Endothelial cell of umbilical vein (primary cell): ENCODE results near the gene PEX5L. TPM values are rescaled to one million over a fixed set of nuclear protein-coding genes. Genes with fewer than 3 reads are reported as not detected.

ENCODE experiments used
- BruUV-seq: library from RNA; stranded (reverse); fragments of 400-500 nt; replicated peaks from 2 replicates; lab custom pipeline; 2021; lab: Mats Ljungman, UMichigan
- CTCF ChIA-PET: fragments of 300-600, 350-600 bp; sonication (Branson Sonifier 250); formaldehyde crosslinking; loops from one replicate; lab custom pipeline; 2021; ENCODE audit warnings: antibody characterized with exemption, inconsistent platforms; lab: Charles Lee
- POLR2A ChIA-PET: fragments of 300-600, 350-600 bp; sonication (Branson Sonifier 250); formaldehyde crosslinking; loops from one replicate; lab custom pipeline; 2021; ENCODE audit warnings: antibody characterized with exemption, inconsistent platforms; lab: Charles Lee
- DNase-seq: peaks from one replicate; pipeline ENCODE4 v3.0.0-alpha.2; 2011; ENCODE audit warnings: low read depth, low spot score
- FAIRE-seq: peaks from 2 replicates; lab custom pipeline; 2011; peaks lifted over from hg19 to GRCh38; lab: Jason Lieb, UNC
- H2AFZ ChIP-seq: 2 replicates; pipeline ENCODE4 v1.6.0; 2012; ENCODE audit warnings: low read depth, low read length, control low read depth, inconsistent platforms
- H3K27ac ChIP-seq: 2 replicates; pipeline ENCODE4 v1.5.1; 2011; ENCODE audit warnings: low read depth, mild to moderate bottlenecking, control low read depth, low read length, moderate library complexity; ENCODE audit not compliant: insufficient read depth
- H3K27me3 ChIP-seq, 2 experiments: 2 replicates each; pipeline versions ENCODE4 v1.6.0 to v1.6.1; 2011; ENCODE audit warnings: low read length in 2 of 2, mixed read lengths in 1 of 2; ENCODE audit not compliant: control insufficient read depth in 2 of 2, insufficient read depth in 2 of 2
- H3K36me3 ChIP-seq, 2 experiments: 2 replicates in 1 of 2; 3 replicates in 1 of 2; pipeline ENCODE4 v1.5.1; 2011; ENCODE audit warnings: low read length in 2 of 2, mild to moderate bottlenecking in 1 of 2, moderate library complexity in 1 of 2; ENCODE audit not compliant: control insufficient read depth in 2 of 2, insufficient read depth in 2 of 2; ENCODE audit errors: extremely low read depth in 1 of 2
- H3K4me1 ChIP-seq: 3 replicates; pipeline ENCODE4 v1.5.1; 2011; ENCODE audit warnings: mild to moderate bottlenecking, low read length; ENCODE audit not compliant: control insufficient read depth, insufficient read depth; ENCODE audit errors: extremely low read depth
- H3K4me2 ChIP-seq: 2 replicates; pipeline ENCODE4 v1.6.1; 2011; ENCODE audit warnings: low read length, control low read depth, mixed read lengths; ENCODE audit not compliant: insufficient read depth
- H3K4me3 ChIP-seq, 3 experiments: fragments of 200-600 bp in 1 of 3; sonication (generic), shearing (Covaris generic) in 1 of 3; replicated peaks in 1 of 3; 2 replicates each; pipeline ENCODE4 v1.5.1; 2011 to 2016; ENCODE audit warnings: control low read depth in 3 of 3, low read length in 3 of 3, mild to moderate bottlenecking in 2 of 3, inconsistent platforms in 1 of 3, low read depth in 1 of 3, moderate library complexity in 1 of 3; ENCODE audit not compliant: insufficient read depth in 1 of 3
- H3K79me2 ChIP-seq: 2 replicates; pipeline ENCODE4 v1.6.0; 2012; ENCODE audit warnings: low read length, inconsistent platforms; ENCODE audit not compliant: control insufficient read depth, insufficient read depth
- H3K9ac ChIP-seq: replicated peaks from 2 replicates; pipeline ENCODE3; 2011; ENCODE audit warnings: low read length, control low read depth; ENCODE audit not compliant: insufficient read depth; ENCODE audit errors: extremely low read depth
- H3K9me1 ChIP-seq: replicated peaks from 3 replicates; pipeline ENCODE4 v1.6.0; 2011; ENCODE audit warnings: mild to moderate bottlenecking, low read length; ENCODE audit not compliant: control insufficient read depth, insufficient read depth; ENCODE audit errors: extremely low read depth
- H3K9me3 ChIP-seq: replicated peaks from 2 replicates; pipeline ENCODE4 v1.5.1; 2012; ENCODE audit warnings: low read length, inconsistent platforms; ENCODE audit not compliant: control insufficient read depth, insufficient read depth
- H4K20me1 ChIP-seq: replicated peaks from 2 replicates; pipeline ENCODE3; 2011; ENCODE audit warnings: mild to moderate bottlenecking, low read length; ENCODE audit not compliant: control insufficient read depth, insufficient read depth; ENCODE audit errors: extremely low read depth
- EZH2 ChIP-seq: IDR thresholded peaks from 2 replicates; pipeline ENCODE4 v1.6.1; 2012; ENCODE audit warnings: borderline replicate concordance, low read depth, mild to moderate bottlenecking, moderate library complexity, low read length, inconsistent platforms; ENCODE audit not compliant: severe bottlenecking
- FOS ChIP-seq: IDR thresholded peaks from 2 replicates; pipeline ENCODE4 v1.6.1; 2011; ENCODE audit warnings: mild to moderate bottlenecking, low read length, moderate library complexity, borderline replicate concordance; ENCODE audit not compliant: insufficient read depth
- GATA2 ChIP-seq: IDR thresholded peaks from 2 replicates; pipeline ENCODE4 v1.7.0; 2011; ENCODE audit warnings: low read depth, mild to moderate bottlenecking, moderate library complexity, mixed read lengths, low read length; ENCODE audit not compliant: insufficient read length, insufficient read depth
- JUN ChIP-seq: IDR thresholded peaks from 2 replicates; pipeline ENCODE4 v1.6.1; 2011; ENCODE audit warnings: borderline replicate concordance, low read depth; ENCODE audit not compliant: insufficient read length, insufficient read depth
- MYC ChIP-seq: IDR thresholded peaks from one replicate; pipeline ENCODE4 v1.6.1; 2011; ENCODE audit warnings: mild to moderate bottlenecking, low read depth, low read length
- POLR2A ChIP-seq: IDR thresholded peaks from 2 replicates; pipeline ENCODE4 v1.6.1; 2012; ENCODE audit warnings: low read depth, mild to moderate bottlenecking, control low read depth, low read length
- POLR2AphosphoS5 ChIP-seq: IDR thresholded peaks from 2 replicates; pipeline ENCODE4 v1.6.1; 2012; ENCODE audit warnings: low read depth, mild to moderate bottlenecking, control low read depth, low read length, moderate library complexity; ENCODE audit not compliant: insufficient read depth
- dilution Hi-C: fragments of 300-500 bp; cut with MboI; formaldehyde crosslinking; loops from one replicate; pipeline ENCODE4 v1.15.0; 2019; ENCODE audit warnings: low sequenced_read_pairs; ENCODE audit not compliant: extremely low pct_ligation_motif_present
- intact Hi-C: fragments of 100-400 bp; cut with micrococcal nuclease; formaldehyde crosslinking; loops from one replicate; pipeline ENCODE4 v1.10.0; 2022
- polyA plus RNA-seq, 4 experiments: library from polyadenylated mRNA; depleted of rRNA in 3 of 4; stranded (reverse) in 3 of 4; unstranded in 1 of 4; fragments of >200 nt; gene quantifications; 2 replicates each; pipeline versions ENCODE4 v1.2.1 to v1.2.3, GENCODE V29; 2011 to 2012; ENCODE audit warnings: missing spikeins in 1 of 4
- total RNA-seq: library from RNA; stranded (reverse); gene quantifications from 2 replicates; pipeline ENCODE4 v1.2.3, GENCODE V29; 2021
- TF ChIP-seq, protein P1 (sequence below): IDR thresholded peaks from 2 replicates; pipeline ENCODE4 v1.6.1; 2011; ENCODE audit not compliant: insufficient read depth, insufficient read length
- TF ChIP-seq, protein P2 (sequence below), 2 donors: IDR thresholded peaks; 1 replicate in 1 of 2; 2 replicates in 1 of 2; pipeline ENCODE4 v1.5.1; 2011; ENCODE audit warnings: low read length in 2 of 2, mild to moderate bottlenecking in 2 of 2, moderate library complexity in 2 of 2, control low read depth in 1 of 2, inconsistent platforms in 1 of 2, low read depth in 1 of 2; ENCODE audit not compliant: insufficient read depth in 1 of 2; ENCODE audit errors: extremely low read depth in 1 of 2

PEX5L gene
- total and polyA plus RNA-seq, 2 donors (not counting 3 experiments of a cell fraction or from before 2014, with no cell fraction given): not detected

DNA sequence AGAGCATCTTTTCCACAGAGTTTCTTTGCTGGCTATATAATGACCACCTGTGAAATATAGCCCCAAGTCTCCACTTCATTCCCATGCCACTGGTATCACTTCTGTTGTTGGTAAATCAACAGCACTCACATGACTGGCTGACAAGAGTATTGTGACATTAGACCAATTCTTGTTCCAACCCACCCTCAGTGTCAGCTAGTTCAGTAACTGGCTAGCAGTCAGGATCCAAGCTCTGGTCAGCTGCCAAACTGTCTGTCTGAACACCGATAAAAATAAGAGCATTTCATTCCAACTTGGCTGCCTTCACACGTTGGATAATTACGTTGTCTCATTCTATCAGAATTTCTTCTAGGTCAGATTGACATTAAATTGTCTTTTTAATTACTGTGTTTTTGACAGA, 217.4 kb downstream of the PEX5L start:
- Histone ChIP-seq H3K4me1 (no peaks in the 10 kb centered on the region), H3K4me2 (no peak overlapping the region), H3K9me3 (no peaks in the 10 kb centered on the region), H3K4me3 (no peak overlapping the region), H4K20me1 (no peaks in the 10 kb centered on the region), H3K9ac (no peak overlapping the region), H2AFZ (no peak overlapping the region), H3K79me2 (no peaks in the 10 kb centered on the region), H3K27ac (no peak overlapping the region), H3K36me3 (no peaks in the 10 kb centered on the region), H3K27me3 (peaks cover 6 to 12% of the 10 kb centered on the region in 2 experiments), H3K9me1 (no peaks in the 10 kb centered on the region)
- TF ChIP-seq FOS (no peak), MYC (no peak), POLR2A (no peak), JUN (no peak), EZH2 (no peak), POLR2AphosphoS5 (no peak), GATA2 (no peak)
- TF ChIP-seq, protein P1, sequence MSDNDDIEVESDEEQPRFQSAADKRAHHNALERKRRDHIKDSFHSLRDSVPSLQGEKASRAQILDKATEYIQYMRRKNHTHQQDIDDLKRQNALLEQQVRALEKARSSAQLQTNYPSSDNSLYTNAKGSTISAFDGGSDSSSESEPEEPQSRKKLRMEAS: no peak
- TF ChIP-seq, protein P2, sequence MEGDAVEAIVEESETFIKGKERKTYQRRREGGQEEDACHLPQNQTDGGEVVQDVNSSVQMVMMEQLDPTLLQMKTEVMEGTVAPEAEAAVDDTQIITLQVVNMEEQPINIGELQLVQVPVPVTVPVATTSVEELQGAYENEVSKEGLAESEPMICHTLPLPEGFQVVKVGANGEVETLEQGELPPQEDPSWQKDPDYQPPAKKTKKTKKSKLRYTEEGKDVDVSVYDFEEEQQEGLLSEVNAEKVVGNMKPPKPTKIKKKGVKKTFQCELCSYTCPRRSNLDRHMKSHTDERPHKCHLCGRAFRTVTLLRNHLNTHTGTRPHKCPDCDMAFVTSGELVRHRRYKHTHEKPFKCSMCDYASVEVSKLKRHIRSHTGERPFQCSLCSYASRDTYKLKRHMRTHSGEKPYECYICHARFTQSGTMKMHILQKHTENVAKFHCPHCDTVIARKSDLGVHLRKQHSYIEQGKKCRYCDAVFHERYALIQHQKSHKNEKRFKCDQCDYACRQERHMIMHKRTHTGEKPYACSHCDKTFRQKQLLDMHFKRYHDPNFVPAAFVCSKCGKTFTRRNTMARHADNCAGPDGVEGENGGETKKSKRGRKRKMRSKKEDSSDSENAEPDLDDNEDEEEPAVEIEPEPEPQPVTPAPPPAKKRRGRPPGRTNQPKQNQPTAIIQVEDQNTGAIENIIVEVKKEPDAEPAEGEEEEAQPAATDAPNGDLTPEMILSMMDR (IDR thresholded peaks at IDR 0.05; ENCODE audit: extremely low read depth in 1 of 2, insufficient read depth in 1 of 2, low read depth in 1 of 2, low read length in 2 of 2): no peak
- ChIA-PET POLR2A (no interaction called here), CTCF (interaction anchor here (3.6 kb wide), 1 partner anchor 8 kb away, joined by 29 read pairs; no protein-coding TSS in a partner anchor)
- FAIRE-seq (no peak), DNase-seq (no peak)
- no TSS peak for BruUV-seq
- intact Hi-C loops: no loop called here
- dilution Hi-C loops: no loop called here
